NOMO-1 treated with DMSO at 0.1 percent for 48 hours (cell line): ENCODE results near the gene BORCS8.
A peak's percentile ranks its signal among the peaks of the same experiment; 100 is the strongest.

ENCODE experiments used
- DNase-seq: peaks from one replicate; lab custom pipeline; 2025; ENCODE audit not compliant: unreplicated experiment; lab: John Stamatoyannopoulos, UW

BORCS8 gene

GRCh38 chr19:19214159-19214490, 22.2 kb upstream of the BORCS8 start:
- no peak for DNase-seq

GRCh38 chr19:19213426-19214158, 21.6 kb upstream of the BORCS8 start:
- DNase-seq = no peak

- DNase-seq = no peak
Measured at GRCh38 chr19:19212916-19213315, 21.0 kb upstream of the BORCS8 start.

GRCh38 chr19:19211499-19212420, 19.8 kb upstream of the BORCS8 start, which contains the start of gene NCAN:
TSS of gene NCAN (plus strand) at chr19:19211958. CDS start at chr19:19216954, 4,996 bp downstream.
- DNase-seq = no peak

GRCh38 chr19:19209372-19209771, 17.4 kb upstream of the BORCS8 start:
- no peak for DNase-seq

GRCh38 chr19:19207637-19208572, 16.0 kb upstream of the BORCS8 start:
- DNase-seq = no peak

GRCh38 chr19:19206938-19207337, 15.0 kb upstream of the BORCS8 start:
- no peak for DNase-seq

GRCh38 chr19:19205416-19206410, 13.8 kb upstream of the BORCS8 start:
- no peak for DNase-seq

GRCh38 chr19:19204181-19204580, 12.2 kb upstream of the BORCS8 start:
- DNase-seq = no peak

- DNase-seq = peak; percentile 91
Measured at GRCh38 chr19:19203012-19203856, 11.3 kb upstream of the BORCS8 start, which contains the start of gene NR2C2AP. TSS of gene NR2C2AP (minus strand) at chr19:19203414. CDS start at chr19:19203060, 354 bp downstream.

GRCh38 chr19:19202707-19203011, 10.7 kb upstream of the BORCS8 start:
- no peak for DNase-seq

- no peak for DNase-seq
Measured at GRCh38 chr19:19201697-19202630, 10.0 kb upstream of the BORCS8 start.

- DNase-seq = no peak
Measured at GRCh38 chr19:19193926-19194325, 2.0 kb upstream of the BORCS8 start.

- no peak for DNase-seq
Measured at GRCh38 chr19:19192910-19193423, 1.0 kb upstream of the BORCS8 start.

- DNase-seq = no peak
Measured at GRCh38 chr19:19191768-19192077, 229 bp downstream of the BORCS8 start.

GRCh38 chr19:19186742-19187141, 5.2 kb downstream of the BORCS8 start:
- DNase-seq = no peak

- peak; percentile 30 for DNase-seq
Measured at GRCh38 chr19:19185853-19186740, 5.9 kb downstream of the BORCS8 start.
